ENCODE data around the gene HOXD1. TPM values are rescaled to one million over a fixed set of nuclear protein-coding genes. Genes with fewer than 3 reads are reported as not detected.

HOXD1 gene
- polyA plus RNA-seq, 4 donors, result 1.00 to 8.2 TPM; not detected in 2

GRCh38 chr2:176146101-176146500 is 42.4 kb upstream of the HOXD1 start:
- no peak for DNase-seq
- Histone ChIP-seq H3K9me3 (ENCODE audit: control insufficient read depth in 2 of 2, insufficient read depth in 1 of 2, low read depth in 1 of 2, low read length in 1 of 2) (no peaks in the 10 kb centered on the region), H3K36me3 (ENCODE audit: control insufficient read depth in 3 of 3, insufficient read depth in 2 of 3, low read depth in 1 of 3, low read length in 3 of 3) (peaks cover 0 to 4% (median 0%) of the 10 kb centered on the region in 3 donors), H3K4me3 (ENCODE audit: low read depth in 1 of 3, low read length in 3 of 3) (no peak overlapping the region), H3K27me3 (ENCODE audit: control insufficient read depth in 3 of 3, insufficient read depth in 3 of 3, low read length in 3 of 3) (peaks cover 6 to 93% (median 56%) of the 10 kb centered on the region in 3 donors), H3K27ac (ENCODE audit: low read depth in 1 of 3, low read length in 2 of 3) (no peak overlapping the region), H3K4me1 (ENCODE audit: control insufficient read depth in 3 of 3, insufficient read depth in 2 of 3, low read depth in 1 of 3, low read length in 2 of 3) (no peaks in the 10 kb centered on the region)
- no peak for FAIRE-seq
- 6 to 30% (median 17%) methylated on average over 6 of the region's 6 CpGs for WGBS, 3 donors

- no peaks in the 10 kb centered on the region for H3K9me3 ChIP-seq (ENCODE audit: control insufficient read depth in 2 of 2, insufficient read depth in 1 of 2, low read depth in 1 of 2, low read length in 1 of 2)
- no peak overlapping the region for H3K27ac ChIP-seq (ENCODE audit: low read depth in 1 of 3, low read length in 2 of 3)
- FAIRE-seq (no peak), DNase-seq (no peak)
- H3K36me3 ChIP-seq (ENCODE audit: control insufficient read depth in 3 of 3, insufficient read depth in 2 of 3, low read depth in 1 of 3, low read length in 3 of 3), result peaks cover 0 to 4% (median 0%) of the 10 kb centered on the region in 3 donors
- H3K4me3 ChIP-seq (ENCODE audit: low read depth in 1 of 3, low read length in 3 of 3), result no peak overlapping the region
- peaks cover 8 to 92% (median 61%) of the 10 kb centered on the region in 3 donors for H3K27me3 ChIP-seq (ENCODE audit: control insufficient read depth in 3 of 3, insufficient read depth in 3 of 3, low read length in 3 of 3)
- no peaks in the 10 kb centered on the region for H3K4me1 ChIP-seq (ENCODE audit: control insufficient read depth in 3 of 3, insufficient read depth in 2 of 3, low read depth in 1 of 3, low read length in 2 of 3)
These were observed 41.8 kb upstream of the HOXD1 start for GRCh38 chr2:176146645-176147044.

GRCh38 chr2:176147210-176147799 is 41.2 kb upstream of the HOXD1 start:
- no peak for DNase-seq
- WGBS, 3 donors, result 29 to 31% (median 31%) methylated on average over 32 of the region's 32 CpGs
- H3K36me3 ChIP-seq (ENCODE audit: control insufficient read depth in 3 of 3, insufficient read depth in 2 of 3, low read depth in 1 of 3, low read length in 3 of 3), result peaks cover 0 to 4% (median 0%) of the 10 kb centered on the region in 3 donors
- H3K9me3 ChIP-seq (ENCODE audit: control insufficient read depth in 2 of 2, insufficient read depth in 1 of 2, low read depth in 1 of 2, low read length in 1 of 2), result no peaks in the 10 kb centered on the region
- H3K4me1 ChIP-seq (ENCODE audit: control insufficient read depth in 3 of 3, insufficient read depth in 2 of 3, low read depth in 1 of 3, low read length in 2 of 3), result no peaks in the 10 kb centered on the region
- H3K27ac ChIP-seq (ENCODE audit: low read depth in 1 of 3, low read length in 2 of 3), result no peak overlapping the region
- no peak for FAIRE-seq
- H3K4me3 ChIP-seq (ENCODE audit: low read depth in 1 of 3, low read length in 3 of 3), result no peak overlapping the region
- peaks cover 13 to 93% (median 65%) of the 10 kb centered on the region in 3 donors for H3K27me3 ChIP-seq (ENCODE audit: control insufficient read depth in 3 of 3, insufficient read depth in 3 of 3, low read length in 3 of 3)

GRCh38 chr2:176147800-176148496 is 40.5 kb upstream of the HOXD1 start:
- H3K36me3 ChIP-seq (ENCODE audit: control insufficient read depth in 3 of 3, insufficient read depth in 2 of 3, low read depth in 1 of 3, low read length in 3 of 3), result peaks cover 0 to 6% (median 0%) of the 10 kb centered on the region in 3 donors
- 13 to 26% (median 23%) methylated on average over 31 of the region's 31 CpGs for WGBS, 3 donors
- FAIRE-seq, result no peak
- H3K9me3 ChIP-seq (ENCODE audit: control insufficient read depth in 2 of 2, insufficient read depth in 1 of 2, low read depth in 1 of 2, low read length in 1 of 2), result no peaks in the 10 kb centered on the region
- no peaks in the 10 kb centered on the region for H3K4me1 ChIP-seq (ENCODE audit: control insufficient read depth in 3 of 3, insufficient read depth in 2 of 3, low read depth in 1 of 3, low read length in 2 of 3)
- H3K27ac ChIP-seq (ENCODE audit: low read depth in 1 of 3, low read length in 2 of 3), result no peak overlapping the region
- H3K4me3 ChIP-seq (ENCODE audit: low read depth in 1 of 3, low read length in 3 of 3), result no peak overlapping the region
- no peak for DNase-seq
- peaks cover 13 to 93% (median 69%) of the 10 kb centered on the region in 3 donors for H3K27me3 ChIP-seq (ENCODE audit: control insufficient read depth in 3 of 3, insufficient read depth in 3 of 3, low read length in 3 of 3)

- Histone ChIP-seq H3K4me3 (ENCODE audit: low read depth in 1 of 3, low read length in 3 of 3) (no peak overlapping the region), H3K27me3 (ENCODE audit: control insufficient read depth in 3 of 3, insufficient read depth in 3 of 3, low read length in 3 of 3) (peaks cover 13 to 93% (median 67%) of the 10 kb centered on the region in 3 donors), H3K4me1 (ENCODE audit: control insufficient read depth in 3 of 3, insufficient read depth in 2 of 3, low read depth in 1 of 3, low read length in 2 of 3) (no peaks in the 10 kb centered on the region), H3K27ac (ENCODE audit: low read depth in 1 of 3, low read length in 2 of 3) (no peak overlapping the region), H3K36me3 (ENCODE audit: control insufficient read depth in 3 of 3, insufficient read depth in 2 of 3, low read depth in 1 of 3, low read length in 3 of 3) (peaks cover 0 to 6% (median 0%) of the 10 kb centered on the region in 3 donors), H3K9me3 (ENCODE audit: control insufficient read depth in 2 of 2, insufficient read depth in 1 of 2, low read depth in 1 of 2, low read length in 1 of 2) (no peaks in the 10 kb centered on the region)
- no peak for DNase-seq
- FAIRE-seq, result no peak
- WGBS, 3 donors, result 21 to 43% (median 28%) methylated on average over 11 of the region's 11 CpGs
These were observed 39.6 kb upstream of the HOXD1 start for GRCh38 chr2:176148751-176149421.

GRCh38 chr2:176149481-176149938 is 39.0 kb upstream of the HOXD1 start:
- H3K9me3 ChIP-seq (ENCODE audit: control insufficient read depth in 2 of 2, insufficient read depth in 1 of 2, low read depth in 1 of 2, low read length in 1 of 2), result no peaks in the 10 kb centered on the region
- peaks cover 0 to 6% (median 0%) of the 10 kb centered on the region in 3 donors for H3K36me3 ChIP-seq (ENCODE audit: control insufficient read depth in 3 of 3, insufficient read depth in 2 of 3, low read depth in 1 of 3, low read length in 3 of 3)
- 13 to 24% (median 17%) methylated on average over 22 of the region's 22 CpGs for WGBS, 3 donors
- H3K4me1 ChIP-seq (ENCODE audit: control insufficient read depth in 3 of 3, insufficient read depth in 2 of 3, low read depth in 1 of 3, low read length in 2 of 3), result no peaks in the 10 kb centered on the region
- peaks cover 13 to 95% (median 67%) of the 10 kb centered on the region in 3 donors for H3K27me3 ChIP-seq (ENCODE audit: control insufficient read depth in 3 of 3, insufficient read depth in 3 of 3, low read length in 3 of 3)
- H3K27ac ChIP-seq (ENCODE audit: low read depth in 1 of 3, low read length in 2 of 3), result no peak overlapping the region
- FAIRE-seq (no peak), DNase-seq (no peak)
- no peak overlapping the region for H3K4me3 ChIP-seq (ENCODE audit: low read depth in 1 of 3, low read length in 3 of 3)

GRCh38 chr2:176149939-176150583 is 38.4 kb upstream of the HOXD1 start:
- DNase-seq (no peak), FAIRE-seq (no peak)
- Histone ChIP-seq H3K4me3 (ENCODE audit: low read depth in 1 of 3, low read length in 3 of 3) (no peak overlapping the region), H3K27me3 (ENCODE audit: control insufficient read depth in 3 of 3, insufficient read depth in 3 of 3, low read length in 3 of 3) (peaks cover 13 to 96% (median 66%) of the 10 kb centered on the region in 3 donors), H3K27ac (ENCODE audit: low read depth in 1 of 3, low read length in 2 of 3) (no peak overlapping the region), H3K9me3 (ENCODE audit: control insufficient read depth in 2 of 2, insufficient read depth in 1 of 2, low read depth in 1 of 2, low read length in 1 of 2) (no peaks in the 10 kb centered on the region), H3K36me3 (ENCODE audit: control insufficient read depth in 3 of 3, insufficient read depth in 2 of 3, low read depth in 1 of 3, low read length in 3 of 3) (peaks cover 0 to 6% (median 0%) of the 10 kb centered on the region in 3 donors), H3K4me1 (ENCODE audit: control insufficient read depth in 3 of 3, insufficient read depth in 2 of 3, low read depth in 1 of 3, low read length in 2 of 3) (no peaks in the 10 kb centered on the region)
- WGBS, 3 donors, result 13 to 35% (median 19%) methylated on average over 24 of the region's 24 CpGs
